ENCODE measurements around the gene ADIPOR2. TPM values are rescaled to one million over a fixed set of nuclear protein-coding genes. Genes with fewer than 3 reads are reported as not detected.

ADIPOR2 gene
- total and polyA plus RNA-seq, 9 donors = 21.5 to 91.8 (median 42.0) TPM

DNA sequence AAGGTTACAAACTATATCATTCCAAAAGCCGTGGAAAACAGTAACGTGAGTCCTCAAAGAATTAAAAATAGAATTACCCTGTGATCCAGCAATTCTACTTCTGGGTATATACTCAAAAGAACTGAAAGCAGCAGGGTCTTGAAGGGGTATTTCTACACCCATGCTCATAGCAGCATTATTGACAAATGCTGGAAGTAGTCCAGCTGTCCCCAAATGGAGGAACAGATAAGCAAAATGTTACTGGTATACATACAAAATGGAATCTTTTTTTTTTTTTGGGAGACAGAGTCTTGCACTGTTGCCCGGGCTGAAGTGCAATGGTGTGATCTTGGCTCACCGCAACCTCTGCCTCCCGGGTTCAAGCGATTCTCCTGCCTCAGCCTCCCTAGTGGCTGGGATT lies 32.9 kb downstream of the ADIPOR2 start:
- H3K36me3 ChIP-seq = no peaks in the 10 kb centered on the region
- TF ChIP-seq, protein P1, sequence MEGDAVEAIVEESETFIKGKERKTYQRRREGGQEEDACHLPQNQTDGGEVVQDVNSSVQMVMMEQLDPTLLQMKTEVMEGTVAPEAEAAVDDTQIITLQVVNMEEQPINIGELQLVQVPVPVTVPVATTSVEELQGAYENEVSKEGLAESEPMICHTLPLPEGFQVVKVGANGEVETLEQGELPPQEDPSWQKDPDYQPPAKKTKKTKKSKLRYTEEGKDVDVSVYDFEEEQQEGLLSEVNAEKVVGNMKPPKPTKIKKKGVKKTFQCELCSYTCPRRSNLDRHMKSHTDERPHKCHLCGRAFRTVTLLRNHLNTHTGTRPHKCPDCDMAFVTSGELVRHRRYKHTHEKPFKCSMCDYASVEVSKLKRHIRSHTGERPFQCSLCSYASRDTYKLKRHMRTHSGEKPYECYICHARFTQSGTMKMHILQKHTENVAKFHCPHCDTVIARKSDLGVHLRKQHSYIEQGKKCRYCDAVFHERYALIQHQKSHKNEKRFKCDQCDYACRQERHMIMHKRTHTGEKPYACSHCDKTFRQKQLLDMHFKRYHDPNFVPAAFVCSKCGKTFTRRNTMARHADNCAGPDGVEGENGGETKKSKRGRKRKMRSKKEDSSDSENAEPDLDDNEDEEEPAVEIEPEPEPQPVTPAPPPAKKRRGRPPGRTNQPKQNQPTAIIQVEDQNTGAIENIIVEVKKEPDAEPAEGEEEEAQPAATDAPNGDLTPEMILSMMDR (IDR thresholded peaks at IDR 0.05) = no peak
- TF ChIP-seq POLR2A (IDR thresholded peaks at IDR 0.05) (no peak), EP300 (IDR thresholded peaks at IDR 0.05) (no peak)
- intact Hi-C loops (cut with DNase I) = no loop called here
- 88 to 91% (median 89%) methylated on average over 6 of the region's 6 CpGs for WGBS, 3 donors
- no peaks in the 10 kb centered on the region for H3K27me3 ChIP-seq
- H3K4me3 ChIP-seq = no peak overlapping the region
- no peak overlapping the region for H3K27ac ChIP-seq
- no peaks in the 10 kb centered on the region for H3K9me3 ChIP-seq
- H3K4me1 ChIP-seq (ENCODE audit: insufficient read depth) = no peaks in the 10 kb centered on the region
- no peak for DNase-seq

- DNase-seq = no peak
- no peak overlapping the region for H3K4me3 ChIP-seq
- intact Hi-C loops (cut with DNase I) = no loop called here
- TF ChIP-seq, protein P1 (IDR thresholded peaks at IDR 0.05) = no peak
- TF ChIP-seq POLR2A (IDR thresholded peaks at IDR 0.05) (no peak), EP300 (IDR thresholded peaks at IDR 0.05) (no peak)
- H3K27ac ChIP-seq = no peak overlapping the region
- H3K4me1 ChIP-seq (ENCODE audit: insufficient read depth) = no peaks in the 10 kb centered on the region
- H3K36me3 ChIP-seq = no peaks in the 10 kb centered on the region
- WGBS, 3 donors = 95 to 96% (median 95%) methylated on average over 3 of the region's 3 CpGs
- no peaks in the 10 kb centered on the region for H3K9me3 ChIP-seq
- no peaks in the 10 kb centered on the region for H3K27me3 ChIP-seq
Measured at GRCh38 chr12:1724250-1724649, 33.4 kb downstream of the ADIPOR2 start.

- Histone ChIP-seq H3K4me1 (ENCODE audit: insufficient read depth) (no peaks in the 10 kb centered on the region), H3K27ac (no peak overlapping the region), H3K36me3 (no peaks in the 10 kb centered on the region), H3K4me3 (no peak overlapping the region), H3K27me3 (no peaks in the 10 kb centered on the region), H3K9me3 (no peaks in the 10 kb centered on the region)
- 92 to 95% (median 95%) methylated on average over 3 of the region's 3 CpGs for WGBS, 3 donors
- TF ChIP-seq POLR2A (IDR thresholded peaks at IDR 0.05) (no peak), EP300 (IDR thresholded peaks at IDR 0.05) (no peak)
- TF ChIP-seq, protein P1 (IDR thresholded peaks at IDR 0.05) = no peak
- intact Hi-C loops (cut with DNase I) = no loop called here
- no peak for DNase-seq
Measured at GRCh38 chr12:1726753-1727152, 35.9 kb downstream of the ADIPOR2 start.

DNA sequence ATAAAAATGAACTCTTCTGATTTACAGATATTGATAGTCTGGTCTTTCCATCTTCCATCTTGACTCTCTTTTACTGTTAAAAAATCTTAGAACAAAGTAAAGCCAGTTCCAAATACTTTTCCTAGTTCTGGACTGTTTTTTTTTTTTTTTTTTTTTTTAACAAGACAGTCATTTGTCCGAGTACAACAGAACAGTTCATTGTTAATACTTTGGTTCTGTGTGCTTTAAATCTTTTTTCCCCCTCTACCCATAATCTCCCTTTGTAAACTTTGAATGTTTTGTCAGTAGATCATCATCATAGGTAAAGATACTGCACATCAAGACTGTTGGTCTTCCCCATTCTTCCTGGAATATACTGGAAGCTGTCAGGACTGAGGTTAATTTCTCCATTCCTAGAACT lies 38.0 kb downstream of the ADIPOR2 start:
- TF ChIP-seq POLR2A (IDR thresholded peaks at IDR 0.05) = no peak
- TF ChIP-seq, protein P1 (IDR thresholded peaks at IDR 0.05) = no peak
- no peak for TF ChIP-seq EP300 (IDR thresholded peaks at IDR 0.05)
- no peak for DNase-seq
- WGBS, 3 donors = 0 to 98% (median 96%) methylated on average over 1 of the region's 1 CpG
- Histone ChIP-seq H3K4me1 (ENCODE audit: insufficient read depth) (no peaks in the 10 kb centered on the region), H3K36me3 (no peaks in the 10 kb centered on the region), H3K9me3 (no peaks in the 10 kb centered on the region), H3K27ac (no peak overlapping the region), H3K4me3 (no peak overlapping the region), H3K27me3 (no peaks in the 10 kb centered on the region)
- intact Hi-C loops (cut with DNase I) = no loop called here

Data from ovary (tissue), 9 donors.